ENCODE results near the gene FOXP4. TPM values are rescaled to one million over a fixed set of nuclear protein-coding genes. Genes with fewer than 3 reads are reported as not detected.

The FOXP4 gene
- total RNA-seq, 2 experiments from 2014 or later, result 6.3 to 26.3 TPM

DNA sequence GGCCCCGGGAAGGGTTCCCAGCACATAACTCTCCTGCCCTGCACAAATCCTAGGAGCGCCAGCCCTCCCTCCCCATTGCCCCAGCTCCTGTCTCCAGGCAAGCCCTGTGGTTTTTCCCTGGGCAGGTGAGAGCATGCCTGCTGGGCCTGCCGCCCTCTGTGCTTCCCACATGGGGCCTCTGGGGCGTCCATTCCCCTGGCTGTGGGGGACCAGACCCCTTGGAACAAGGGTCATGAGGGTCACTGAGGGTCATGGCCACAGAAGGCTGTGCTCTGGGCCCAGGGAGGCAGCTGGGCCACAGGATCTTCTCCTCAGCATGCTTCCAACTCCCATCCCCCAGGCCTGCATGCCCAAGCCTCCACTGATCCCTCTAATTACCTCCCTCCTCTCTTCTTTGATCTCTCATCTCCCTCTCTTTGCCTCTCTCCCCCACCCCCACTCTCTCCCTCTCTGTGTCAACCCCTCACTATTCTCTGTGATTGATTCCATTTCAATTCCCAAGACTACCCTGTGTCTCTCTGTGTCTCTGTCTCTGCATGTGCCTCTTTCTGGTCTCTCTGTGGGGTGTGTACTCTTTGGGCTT is 98.2 kb downstream of the FOXP4 start:
- H3K27ac ChIP-seq (ENCODE audit: low read depth, low read length, poor library complexity, severe bottlenecking), result no peak overlapping the region
- BruUV-seq (replicated peaks), result no TSS peak
- no peaks in the 10 kb centered on the region for H3K36me3 ChIP-seq (ENCODE audit: insufficient read depth, low read length)
- no peaks in the 10 kb centered on the region for H3K4me1 ChIP-seq (ENCODE audit: insufficient read depth, low read length, poor library complexity, severe bottlenecking)
- no peak overlapping the region for H2AFZ ChIP-seq (ENCODE audit: low read length)
- H3K9me3 ChIP-seq (ENCODE audit: low read length), result no peaks in the 10 kb centered on the region
- H3K9me2 ChIP-seq (ENCODE audit: insufficient read depth, low read length), result no peaks in the 10 kb centered on the region
- no peak overlapping the region for H3K4me3 ChIP-seq (ENCODE audit: low read depth, low read length, poor library complexity, severe bottlenecking)
- H3K4me2 ChIP-seq (ENCODE audit: low read length), result no peak overlapping the region
- ChIA-PET CTCF (ENCODE audit: unreplicated experiment) (no interaction called here), POLR2A (interaction anchor here (0.9 kb wide), 1 partner anchor 13 kb away, joined by 3 read pairs; no protein-coding TSS in a partner anchor)
- H3K79me2 ChIP-seq (ENCODE audit: insufficient read depth, low read depth, low read length), result no peaks in the 10 kb centered on the region
- H4K20me1 ChIP-seq (ENCODE audit: insufficient read depth, low read length), result no peaks in the 10 kb centered on the region
- no peak for TF ChIP-seq EZH2phosphoT487 (IDR thresholded peaks at IDR 0.05; ENCODE audit: borderline replicate concordance, low read depth, low read length)
- TF ChIP-seq, protein P1, sequence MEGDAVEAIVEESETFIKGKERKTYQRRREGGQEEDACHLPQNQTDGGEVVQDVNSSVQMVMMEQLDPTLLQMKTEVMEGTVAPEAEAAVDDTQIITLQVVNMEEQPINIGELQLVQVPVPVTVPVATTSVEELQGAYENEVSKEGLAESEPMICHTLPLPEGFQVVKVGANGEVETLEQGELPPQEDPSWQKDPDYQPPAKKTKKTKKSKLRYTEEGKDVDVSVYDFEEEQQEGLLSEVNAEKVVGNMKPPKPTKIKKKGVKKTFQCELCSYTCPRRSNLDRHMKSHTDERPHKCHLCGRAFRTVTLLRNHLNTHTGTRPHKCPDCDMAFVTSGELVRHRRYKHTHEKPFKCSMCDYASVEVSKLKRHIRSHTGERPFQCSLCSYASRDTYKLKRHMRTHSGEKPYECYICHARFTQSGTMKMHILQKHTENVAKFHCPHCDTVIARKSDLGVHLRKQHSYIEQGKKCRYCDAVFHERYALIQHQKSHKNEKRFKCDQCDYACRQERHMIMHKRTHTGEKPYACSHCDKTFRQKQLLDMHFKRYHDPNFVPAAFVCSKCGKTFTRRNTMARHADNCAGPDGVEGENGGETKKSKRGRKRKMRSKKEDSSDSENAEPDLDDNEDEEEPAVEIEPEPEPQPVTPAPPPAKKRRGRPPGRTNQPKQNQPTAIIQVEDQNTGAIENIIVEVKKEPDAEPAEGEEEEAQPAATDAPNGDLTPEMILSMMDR (conservative IDR thresholded peaks at IDR 0.05; ENCODE audit: low read length), result no peak
- DNase-seq (ENCODE audit: low spot score), result no peak
- intact Hi-C loops (cut with micrococcal nuclease; ENCODE audit: unreplicated experiment), result no loop called here

DNA sequence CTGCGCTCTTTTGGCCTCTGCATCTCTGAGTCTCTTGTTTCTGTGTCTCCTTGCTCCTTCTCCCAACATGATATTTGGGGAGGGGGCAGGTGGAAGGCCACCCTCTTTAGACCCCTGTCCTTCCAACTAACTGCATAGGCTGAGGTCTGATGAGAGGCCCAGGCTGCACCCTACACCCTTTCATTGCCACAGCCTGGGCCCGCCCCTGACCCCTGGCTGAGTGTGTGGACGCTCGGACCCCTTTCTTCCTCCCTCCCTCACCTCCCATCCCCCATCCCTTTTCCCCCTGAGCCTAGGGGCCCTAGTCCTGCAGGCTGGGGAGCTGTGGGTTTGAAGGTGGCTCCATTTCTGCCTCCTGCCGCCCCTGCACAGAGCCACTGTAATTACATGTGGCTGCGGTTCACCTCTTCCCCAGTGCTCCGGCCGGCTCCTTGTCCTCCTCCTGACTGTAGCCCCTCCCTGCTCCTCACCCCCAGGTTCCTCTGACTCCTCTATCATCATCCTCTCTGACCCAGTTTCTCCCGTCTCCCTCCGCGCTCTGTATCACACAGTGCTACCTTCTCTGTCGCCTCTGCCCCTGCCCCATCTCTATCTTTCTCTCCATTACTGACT is 98.9 kb downstream of the FOXP4 start:
- Histone ChIP-seq H3K27ac (ENCODE audit: low read depth, low read length, poor library complexity, severe bottlenecking) (no peak overlapping the region), H2AFZ (ENCODE audit: low read length) (no peak overlapping the region), H3K4me2 (ENCODE audit: low read length) (no peak overlapping the region), H3K79me2 (ENCODE audit: insufficient read depth, low read depth, low read length) (no peaks in the 10 kb centered on the region), H3K36me3 (ENCODE audit: insufficient read depth, low read length) (no peaks in the 10 kb centered on the region), H3K9me3 (ENCODE audit: low read length) (no peaks in the 10 kb centered on the region), H4K20me1 (ENCODE audit: insufficient read depth, low read length) (no peaks in the 10 kb centered on the region), H3K4me3 (ENCODE audit: low read depth, low read length, poor library complexity, severe bottlenecking) (no peak overlapping the region), H3K9me2 (ENCODE audit: insufficient read depth, low read length) (no peaks in the 10 kb centered on the region), H3K4me1 (ENCODE audit: insufficient read depth, low read length, poor library complexity, severe bottlenecking) (no peaks in the 10 kb centered on the region)
- intact Hi-C loops (cut with micrococcal nuclease; ENCODE audit: unreplicated experiment), result no loop called here
- ChIA-PET CTCF (ENCODE audit: unreplicated experiment) (interaction anchor here (0.6 kb wide), 1 partner anchor 11 kb away, joined by 8 read pairs; no protein-coding TSS in a partner anchor), POLR2A (no interaction called here)
- BruUV-seq (replicated peaks), result no TSS peak
- TF ChIP-seq, protein P1 (conservative IDR thresholded peaks at IDR 0.05; ENCODE audit: low read length), result no peak
- TF ChIP-seq EZH2phosphoT487 (IDR thresholded peaks at IDR 0.05; ENCODE audit: borderline replicate concordance, low read depth, low read length), result no peak
- DNase-seq (ENCODE audit: low spot score), result no peak

Measured in OCI-LY7 (cell line).